Natural killer cell (primary cell): ENCODE data around the gene FGR. TPM values are rescaled to one million over a fixed set of nuclear protein-coding genes. Genes with fewer than 3 reads are reported as not detected.

Source experiments
- ATAC-seq, 3 donors: fragments of 150-1000 bp in 2 of 3; fragments of 200-7000 bp in 1 of 3; cut with Tn5 transposase; 1 replicate in 1 of 3; 2 replicates in 2 of 3; pipeline ENCODE4 v1.10.0; 2021; ENCODE audit warnings: mild to moderate bottlenecking in 2 of 3, moderate library complexity in 2 of 3
- DNase-seq, 2 donors: peaks; one replicate each; pipeline versions ENCODE4 v3.0.0 to v3.0.0-alpha.2; 2013 to 2021; ENCODE audit warnings: mixed read lengths in 1 of 2
- H3K27ac ChIP-seq: one replicate; pipeline ENCODE4 v1.5.1; 2013; ENCODE audit warnings: mild to moderate bottlenecking, low read length
- H3K27me3 ChIP-seq: one replicate; pipeline ENCODE4 v1.6.1; 2013; ENCODE audit warnings: low read length; ENCODE audit not compliant: control insufficient read depth, insufficient read depth
- H3K36me3 ChIP-seq: one replicate; pipeline ENCODE4 v1.6.1; 2013; ENCODE audit warnings: low read length; ENCODE audit not compliant: control insufficient read depth, insufficient read depth
- H3K4me1 ChIP-seq: one replicate; pipeline ENCODE4 v1.6.1; 2013; ENCODE audit warnings: low read length; ENCODE audit not compliant: control insufficient read depth, insufficient read depth
- H3K4me3 ChIP-seq: one replicate; pipeline ENCODE4 v1.5.1; 2013; ENCODE audit warnings: low read length
- H3K9me3 ChIP-seq: one replicate; pipeline ENCODE4 v1.6.1; 2013; ENCODE audit warnings: low read length; ENCODE audit not compliant: control insufficient read depth, insufficient read depth
- H3K27ac Mint-ChIP-seq, 2 donors: one replicate each; pipeline ENCODE4 v1.8.0; 2022; ENCODE audit warnings: mild to moderate bottlenecking in 2 of 2, mixed read lengths in 2 of 2, moderate library complexity in 1 of 2
- H3K27me3 Mint-ChIP-seq, 2 donors: one replicate each; pipeline ENCODE4 v1.8.0; 2022; ENCODE audit warnings: low read depth in 2 of 2, mixed read lengths in 2 of 2
- H3K36me3 Mint-ChIP-seq: one replicate; pipeline ENCODE4 v1.8.0; 2022; ENCODE audit warnings: mixed read lengths
- H3K4me1 Mint-ChIP-seq, 2 donors: one replicate each; pipeline ENCODE4 v1.8.0; 2022; ENCODE audit warnings: mixed read lengths in 2 of 2
- H3K4me3 Mint-ChIP-seq: one replicate; pipeline ENCODE4 v1.8.0; 2022; ENCODE audit warnings: mild to moderate bottlenecking, moderate library complexity, mixed read lengths
- H3K9me3 Mint-ChIP-seq, 2 donors: one replicate each; pipeline ENCODE4 v1.8.0; 2022; ENCODE audit warnings: mixed read lengths in 2 of 2
- WGBS: methylation state at CpG from one replicate; pipeline ENCODE4 v1.1.7; 2013; ENCODE audit warnings: missing lambda C conversion rate; ENCODE audit not compliant: insufficient coverage; 5-methylcytosine and 5-hydroxymethylcytosine counted together
- intact Hi-C: fragments of 100-400 bp; cut with micrococcal nuclease; formaldehyde crosslinking; loops from one replicate; pipeline ENCODE4 v1.14.2; 2022
- total RNA-seq, 4 donors: library from RNA; stranded (reverse); fragments of 120-200 nt in 1 of 4; gene quantifications; one replicate each; pipeline versions ENCODE4 v1.2.3 to v1.2.4, GENCODE V29; 2013 to 2022
- TF ChIP-seq, protein P1 (sequence below): fragments of 200-600 bp; IDR thresholded peaks from one replicate; pipeline ENCODE4 v1.8.0; 2022; ENCODE audit warnings: antibody characterized with exemption

FGR gene
- total RNA-seq, 3 donors from 2014 or later (not counting 1 experiment from before 2014, with no cell fraction given): 353 to 452 (median 362) TPM

- Histone ChIP-seq H3K27me3 (no peaks in the 10 kb centered on the region), H3K4me1 (peaks cover 33% of the 10 kb centered on the region), H3K36me3 (peaks cover 3% of the 10 kb centered on the region), H3K4me3 (peak within 1 kb of the TSS; percentile 48), H3K9me3 (no peaks in the 10 kb centered on the region), H3K27ac (peak within 1 kb of the TSS; percentile 85)
- peaks cover 28 to 29% of the 10 kb centered on the region in 2 donors for H3K4me1 Mint-ChIP-seq
- 0% methylated on average over 10 of the region's 10 CpGs for WGBS
- DNase-seq (peak; percentile 65 to 92), ATAC-seq (peak; percentile 91 to 95 (median 91))
- peak within 1 kb of the TSS; percentile 97 for H3K4me3 Mint-ChIP-seq
- H3K9me3 Mint-ChIP-seq: no peaks in the 10 kb centered on the region
- H3K36me3 Mint-ChIP-seq: no peaks in the 10 kb centered on the region
- H3K27ac Mint-ChIP-seq: peak within 1 kb of the TSS; percentile 87 to 96
- intact Hi-C loops: loop anchor here (1.0 to 5.0 kb wide), 2 partner anchors 53 to 100 kb away; partner anchors contain the start of genes FAM76A and STX12
- no peaks in the 10 kb centered on the region for H3K27me3 Mint-ChIP-seq
- TF ChIP-seq, protein P1, sequence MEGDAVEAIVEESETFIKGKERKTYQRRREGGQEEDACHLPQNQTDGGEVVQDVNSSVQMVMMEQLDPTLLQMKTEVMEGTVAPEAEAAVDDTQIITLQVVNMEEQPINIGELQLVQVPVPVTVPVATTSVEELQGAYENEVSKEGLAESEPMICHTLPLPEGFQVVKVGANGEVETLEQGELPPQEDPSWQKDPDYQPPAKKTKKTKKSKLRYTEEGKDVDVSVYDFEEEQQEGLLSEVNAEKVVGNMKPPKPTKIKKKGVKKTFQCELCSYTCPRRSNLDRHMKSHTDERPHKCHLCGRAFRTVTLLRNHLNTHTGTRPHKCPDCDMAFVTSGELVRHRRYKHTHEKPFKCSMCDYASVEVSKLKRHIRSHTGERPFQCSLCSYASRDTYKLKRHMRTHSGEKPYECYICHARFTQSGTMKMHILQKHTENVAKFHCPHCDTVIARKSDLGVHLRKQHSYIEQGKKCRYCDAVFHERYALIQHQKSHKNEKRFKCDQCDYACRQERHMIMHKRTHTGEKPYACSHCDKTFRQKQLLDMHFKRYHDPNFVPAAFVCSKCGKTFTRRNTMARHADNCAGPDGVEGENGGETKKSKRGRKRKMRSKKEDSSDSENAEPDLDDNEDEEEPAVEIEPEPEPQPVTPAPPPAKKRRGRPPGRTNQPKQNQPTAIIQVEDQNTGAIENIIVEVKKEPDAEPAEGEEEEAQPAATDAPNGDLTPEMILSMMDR: peak; percentile 36
Observed at GRCh38 chr1:27671964-27672749, 37.2 kb upstream of the FGR start, which contains the start of gene IFI6. Gene IFI6, minus strand, starts transcription at chr1:27672192. Its CDS starts 2,878 bp downstream, at chr1:27669314.

- Mint-ChIP-seq H3K4me3 (peak overlapping the region; percentile 84), H3K27me3 (no peaks in the 10 kb centered on the region), H3K9me3 (no peaks in the 10 kb centered on the region), H3K27ac (peak overlapping the region; percentile 78 to 80), H3K36me3 (no peaks in the 10 kb centered on the region), H3K4me1 (peaks cover 28 to 34% of the 10 kb centered on the region in 2 donors)
- no peak for DNase-seq
- no peak overlapping the region for H3K4me3 ChIP-seq
- ATAC-seq: no peak
- WGBS: 95% methylated on average over 4 of the region's 4 CpGs
- TF ChIP-seq, protein P1: no peak
- H3K9me3 ChIP-seq: no peaks in the 10 kb centered on the region
- H3K27me3 ChIP-seq: no peaks in the 10 kb centered on the region
- intact Hi-C loops: loop anchor here (5.0 kb wide), 1 partner anchor 102 kb away; the partner anchor contains the start of gene STX12
- no peak overlapping the region for H3K27ac ChIP-seq
- peaks cover 33% of the 10 kb centered on the region for H3K4me1 ChIP-seq
- H3K36me3 ChIP-seq: peaks cover 9% of the 10 kb centered on the region
Observed at GRCh38 chr1:27669876-27670275, 34.9 kb upstream of the FGR start.

GRCh38 chr1:27668808-27669723 is 34.1 kb upstream of the FGR start:
- Histone ChIP-seq H3K27me3 (no peaks in the 10 kb centered on the region), H3K27ac (peak overlapping the region; percentile 57), H3K4me1 (peaks cover 36% of the 10 kb centered on the region), H3K36me3 (peaks cover 9% of the 10 kb centered on the region), H3K9me3 (no peaks in the 10 kb centered on the region), H3K4me3 (peak overlapping the region; percentile 31)
- TF ChIP-seq, protein P1: peak; percentile 91
- H3K36me3 Mint-ChIP-seq: no peaks in the 10 kb centered on the region
- no peaks in the 10 kb centered on the region for H3K27me3 Mint-ChIP-seq
- peak overlapping the region; percentile 84 for H3K4me3 Mint-ChIP-seq
- peaks cover 28 to 34% of the 10 kb centered on the region in 2 donors for H3K4me1 Mint-ChIP-seq
- peak overlapping the region; percentile 78 to 80 for H3K27ac Mint-ChIP-seq
- no peaks in the 10 kb centered on the region for H3K9me3 Mint-ChIP-seq
- 16% methylated on average over 36 of the region's 36 CpGs for WGBS
- intact Hi-C loops: no loop called here
- peak; percentile 84 to 91 for DNase-seq
- peak; percentile 52 to 62 (median 56) for ATAC-seq
